GM20000 (cell line): Measurements from ENCODE around the gene GRAMD2A.
"Not testable (repeated sequence)": the region's sequence is repeated elsewhere in the genome, so short reads cannot be mapped to it uniquely, and the experiment has no call there.

ENCODE experiments used
- DNase-seq: peaks from one replicate; pipeline ENCODE4 v3.0.0; 2012; ENCODE audit warnings: low spot score
- CTCF ChIP-seq: IDR thresholded peaks from 2 replicates; pipeline ENCODE4 v1.5.1; 2012; ENCODE audit warnings: mild to moderate bottlenecking, control low read depth; ENCODE audit errors: extremely low read depth, missing control alignments

Gene GRAMD2A

DNA sequence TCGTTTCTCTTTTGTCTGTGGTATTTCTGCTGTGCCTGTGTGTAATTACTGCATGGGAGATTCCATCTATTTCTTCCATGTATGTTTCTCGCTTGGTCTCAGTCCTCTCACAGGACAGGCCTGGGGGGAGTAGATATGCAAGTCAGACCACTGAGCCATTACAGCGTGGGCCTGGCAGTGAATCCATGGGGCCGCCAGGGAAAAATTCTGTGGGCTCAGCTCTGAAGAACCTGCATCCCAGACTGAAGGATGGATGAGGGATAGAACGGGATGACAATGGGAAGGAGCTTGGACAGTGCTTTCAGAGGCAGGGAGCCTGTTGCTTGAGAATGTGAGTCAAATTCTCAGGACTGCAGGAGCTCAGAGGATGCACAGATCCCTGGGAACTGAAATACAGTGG lies 24.8 kb downstream of the GRAMD2A start:
- no peak for TF ChIP-seq CTCF
- no peak for DNase-seq

DNA sequence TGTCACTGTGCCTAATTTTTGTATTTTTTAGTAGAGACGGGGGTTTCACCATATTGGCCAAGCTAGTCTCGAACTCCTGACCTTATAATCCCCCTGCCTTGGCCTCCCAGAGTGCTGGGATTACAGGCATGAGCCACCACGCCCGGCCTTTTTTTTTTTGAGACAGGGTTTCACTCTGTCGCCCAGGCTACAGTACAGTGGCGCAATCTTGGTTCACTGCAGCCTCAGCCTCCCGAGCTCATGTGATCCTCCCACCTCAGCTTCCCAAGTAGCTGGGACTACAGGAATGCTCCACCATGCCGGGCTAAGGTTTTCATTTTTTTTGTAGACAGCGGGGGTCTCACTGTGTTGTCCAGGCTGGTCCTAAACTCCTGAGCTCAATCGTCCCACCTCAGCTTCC lies 25.6 kb downstream of the GRAMD2A start:
- not testable (repeated sequence) for DNase-seq

DNA sequence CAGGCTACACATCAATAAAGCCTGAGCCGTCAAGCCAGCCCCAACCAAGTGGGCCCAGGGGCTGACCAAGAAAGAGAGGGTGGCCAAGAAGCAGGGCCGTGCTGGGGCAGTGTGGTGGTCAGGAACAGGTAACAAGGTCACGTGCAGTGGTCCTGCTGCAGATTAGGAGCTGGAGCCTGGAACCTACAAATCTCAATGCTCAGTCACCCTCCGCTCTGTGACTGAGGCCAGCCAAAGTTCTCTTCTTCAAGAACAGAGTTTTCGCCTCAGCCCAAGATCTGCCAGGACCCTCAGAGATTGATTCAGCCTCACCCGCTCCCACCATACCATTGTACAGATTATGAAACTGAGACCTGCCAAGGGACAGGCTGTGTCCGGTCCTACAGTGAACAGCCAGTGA lies 26.9 kb downstream of the GRAMD2A start:
- no peak for TF ChIP-seq CTCF
- no peak for DNase-seq

- no peak for DNase-seq
- TF ChIP-seq CTCF: no peak
These were observed 27.5 kb downstream of the GRAMD2A start for GRCh38 chr15:72169921-72170611.

- TF ChIP-seq CTCF: no peak
- DNase-seq: no peak
These were observed 28.2 kb downstream of the GRAMD2A start for GRCh38 chr15:72169236-72169920.

- TF ChIP-seq CTCF: no peak
- DNase-seq: no peak
These were observed 28.8 kb downstream of the GRAMD2A start for GRCh38 chr15:72168808-72169190.

DNA sequence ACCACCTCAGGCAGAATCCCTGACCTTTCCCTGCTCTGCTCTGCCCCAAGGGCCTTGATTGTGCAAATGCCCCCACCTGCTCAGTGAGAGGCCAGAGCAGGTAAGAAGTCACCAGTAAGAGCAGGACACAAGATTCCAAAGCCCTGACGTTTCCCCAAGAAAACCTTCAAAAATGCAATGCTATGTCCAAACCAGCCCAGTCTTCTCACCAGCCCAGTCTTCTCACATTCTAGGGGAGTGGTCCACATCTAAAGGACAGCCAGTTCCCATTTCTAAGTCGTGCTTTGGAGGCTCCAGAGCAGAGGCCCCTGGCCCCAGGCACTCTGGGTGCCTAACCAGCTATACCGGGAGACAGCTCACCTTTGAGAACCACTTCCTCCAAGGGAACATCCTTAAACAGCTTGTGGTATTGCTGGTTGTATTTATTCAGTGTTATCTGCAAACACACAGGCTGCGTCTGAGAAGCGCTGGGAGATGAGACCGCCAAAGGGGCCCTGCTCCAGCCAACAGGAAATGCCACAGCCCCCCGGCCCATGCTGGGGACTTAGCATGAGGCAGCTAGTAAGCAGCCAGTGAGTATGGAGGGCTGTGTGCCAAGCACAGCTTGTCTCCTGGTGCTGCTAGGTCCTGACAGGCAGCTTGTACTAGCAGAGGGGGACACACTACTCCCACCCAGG lies 29.3 kb downstream of the GRAMD2A start:
- no peak for TF ChIP-seq CTCF
- DNase-seq: no peak
